Measurements from ENCODE around the gene MZF1. TPM values are rescaled to one million over a fixed set of nuclear protein-coding genes. Genes with fewer than 3 reads are reported as not detected.

The MZF1 gene
- total and polyA plus RNA-seq, 2 experiments from 2014 or later: 10.2 to 21.8 TPM

DNA sequence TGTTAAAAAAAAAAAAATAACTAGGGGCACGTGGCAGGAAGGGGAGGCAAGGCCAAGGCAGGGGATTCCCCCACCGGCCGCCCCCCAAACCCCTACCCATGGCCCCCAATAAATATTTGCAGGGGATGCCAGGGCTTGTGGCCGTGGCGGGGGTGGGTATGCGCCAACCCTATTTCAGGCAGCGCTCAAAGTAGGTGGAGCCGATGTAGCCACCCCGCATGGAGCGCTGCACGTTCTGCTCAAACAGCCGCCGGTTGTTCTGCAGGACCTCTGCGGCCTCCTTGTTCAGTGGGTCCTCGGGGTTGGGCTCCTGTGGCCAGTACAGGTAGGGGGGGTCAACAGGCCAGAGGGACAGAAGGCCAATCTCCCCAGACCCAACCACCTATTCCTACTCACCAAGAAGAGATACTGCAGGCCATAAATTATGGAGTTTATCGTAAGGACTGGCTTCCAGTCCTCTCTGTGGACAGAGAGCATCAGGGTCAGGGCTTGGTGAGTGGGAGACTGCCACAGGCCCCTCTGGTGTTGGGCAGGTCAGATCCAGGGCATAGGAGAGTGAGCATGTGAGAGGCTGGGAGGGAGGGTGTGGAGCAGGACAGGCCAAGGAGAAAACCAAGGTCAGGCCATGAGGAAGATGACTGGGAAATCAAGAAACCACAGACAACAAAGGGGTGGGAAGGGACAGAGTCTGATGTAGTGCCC, 17.1 kb downstream of the MZF1 start:
- H3K4me2 ChIP-seq: 0 out of 2 replicates have a peak overlapping the region, but pooled peaks have one; percentile 81
- H3K36me3 ChIP-seq (ENCODE audit: insufficient read depth): peaks cover 12% of the 10 kb centered on the region
- no peak overlapping the region for H2AFZ ChIP-seq
- H3K79me2 ChIP-seq (replicated peaks; ENCODE audit: insufficient read depth): peaks cover 20% of the 10 kb centered on the region
- peaks cover 60% of the 10 kb centered on the region for H3K36me3 Mint-ChIP-seq (ENCODE audit: low read depth)
- peak overlapping the region; percentile 72; the same call in 1 of the 2 replicates for H3K27ac Mint-ChIP-seq
- H3K4me1 ChIP-seq (ENCODE audit: insufficient read depth): peaks cover 23% of the 10 kb centered on the region
- H3K4me3 ChIP-seq: no peak overlapping the region; the same call in 1 of the 2 replicates
- H3K9me3 Mint-ChIP-seq: peaks cover 8% of the 10 kb centered on the region; the same call in 2 of the 3 replicates
- H3K27me3 ChIP-seq (ENCODE audit: insufficient read depth): peaks cover 14% of the 10 kb centered on the region
- no peak for TF ChIP-seq CREB1 (CRISPR knock-in tag; IDR thresholded peaks at IDR 0.05; ENCODE audit: low read depth)
- TF ChIP-seq ZNF114 (CRISPR knock-in tag; IDR thresholded peaks at IDR 0.05): no peak
- TF ChIP-seq CTCF (conservative IDR thresholded peaks at IDR 0.05; ENCODE audit: low read depth in 2 of 2): no peak
- TF ChIP-seq POLR2AphosphoS5 (IDR thresholded peaks at IDR 0.05; ENCODE audit: low read depth): no peak
- H3K4me3 Mint-ChIP-seq: peak overlapping the region; percentile 97
- H4K20me1 ChIP-seq (replicated peaks; ENCODE audit: insufficient read depth): no peaks in the 10 kb centered on the region; the same call in 1 of the 2 replicates
- no peak for DNase-seq (ENCODE audit: low spot score)
- H3K4me1 Mint-ChIP-seq: peaks cover 42% of the 10 kb centered on the region
- ATAC-seq: no peak
- H3K27me3 Mint-ChIP-seq (ENCODE audit: insufficient read depth, low read depth, poor library complexity): peaks cover 49% of the 10 kb centered on the region
- H3K9me2 ChIP-seq (ENCODE audit: insufficient read depth): peaks cover 5% of the 10 kb centered on the region; the same call in 1 of the 2 replicates
- peak overlapping the region; percentile 97; the same call in 1 of the 2 replicates for H3K27ac ChIP-seq (ENCODE audit: low read depth)
- H3F3A ChIP-seq (replicated peaks; ENCODE audit: low read depth): peaks cover 64% of the 10 kb centered on the region

GRCh38 chr19:58555369-58555885, 17.7 kb downstream of the MZF1 start:
- H3K27ac Mint-ChIP-seq: peak overlapping the region; percentile 98
- H3K36me3 Mint-ChIP-seq (ENCODE audit: low read depth): peaks cover 66% of the 10 kb centered on the region
- Histone ChIP-seq H3K27me3 (ENCODE audit: insufficient read depth) (peaks cover 8% of the 10 kb centered on the region), H3K4me3 (peak overlapping the region; percentile 93), H3K79me2 (replicated peaks; ENCODE audit: insufficient read depth) (peaks cover 20% of the 10 kb centered on the region), H3F3A (replicated peaks; ENCODE audit: low read depth) (peaks cover 70% of the 10 kb centered on the region), H3K36me3 (ENCODE audit: insufficient read depth) (peaks cover 16% of the 10 kb centered on the region), H3K27ac (ENCODE audit: low read depth) (peak overlapping the region; percentile 97), H3K4me1 (ENCODE audit: insufficient read depth) (peaks cover 23% of the 10 kb centered on the region), H3K9me2 (ENCODE audit: insufficient read depth) (peaks cover 5% of the 10 kb centered on the region; the same call in 1 of the 2 replicates), H3K4me2 (peak overlapping the region; percentile 81), H2AFZ (no peak overlapping the region), H4K20me1 (replicated peaks; ENCODE audit: insufficient read depth) (no peaks in the 10 kb centered on the region; the same call in 1 of the 2 replicates)
- no peak for DNase-seq (ENCODE audit: low spot score)
- peaks cover 8% of the 10 kb centered on the region; the same call in 2 of the 3 replicates for H3K9me3 Mint-ChIP-seq
- H3K4me3 Mint-ChIP-seq: peak overlapping the region; percentile 95
- peaks cover 48% of the 10 kb centered on the region for H3K27me3 Mint-ChIP-seq (ENCODE audit: insufficient read depth, low read depth, poor library complexity)
- ATAC-seq: no peak
- TF ChIP-seq CTCF (conservative IDR thresholded peaks at IDR 0.05; ENCODE audit: low read depth in 2 of 2): no peak
- TF ChIP-seq ZNF331 (CRISPR knock-in tag; IDR thresholded peaks at IDR 0.05; ENCODE audit: low read depth): no peak
- TF ChIP-seq NANOG (IDR thresholded peaks at IDR 0.05; ENCODE audit: borderline replicate concordance): no peak
- no peak for TF ChIP-seq EZH2 (IDR thresholded peaks at IDR 0.05; ENCODE audit: low read depth, unreplicated experiment)
- TF ChIP-seq EZH2phosphoT487 (IDR thresholded peaks at IDR 0.05; ENCODE audit: unreplicated experiment): no peak
- H3K4me1 Mint-ChIP-seq: peaks cover 42% of the 10 kb centered on the region
